Ascending aorta (tissue), 2 donors: Measurements from ENCODE around the gene NOS1AP. TPM values are rescaled to one million over a fixed set of nuclear protein-coding genes. Genes with fewer than 3 reads are reported as not detected.
"Not testable (repeated sequence)": the region's sequence is repeated elsewhere in the genome, so short reads cannot be mapped to it uniquely, and the experiment has no call there.

ENCODE experiments used
- DNase-seq, 2 donors: peaks; one replicate each; pipeline ENCODE4 v3.0.0-alpha.2; 2019; ENCODE audit warnings: low spot score in 2 of 2
- H3K27ac ChIP-seq, 2 donors: fragments of 200-600 bp; sonication (generic); one replicate each; pipeline ENCODE4 v1.5.1; 2016 to 2017; ENCODE audit warnings: mild to moderate bottlenecking in 1 of 2
- H3K27me3 ChIP-seq: fragments of 200-600 bp; sonication (generic); one replicate; pipeline ENCODE4 v1.5.1; 2017
- H3K36me3 ChIP-seq, 2 donors: fragments of 200-600 bp; sonication (generic); one replicate each; pipeline ENCODE4 v1.5.1; 2016
- H3K4me1 ChIP-seq, 2 donors: fragments of 200-600 bp; sonication (generic); one replicate each; pipeline ENCODE4 v1.5.1; 2016 to 2017; ENCODE audit warnings: mild to moderate bottlenecking in 1 of 2
- H3K4me3 ChIP-seq, 2 donors: fragments of 200-600 bp; sonication (generic); one replicate each; pipeline ENCODE4 v1.5.1; 2016 to 2017; ENCODE audit warnings: mild to moderate bottlenecking in 1 of 2
- H3K9me3 ChIP-seq, 2 donors: fragments of 200-600 bp; sonication (generic); one replicate each; pipeline ENCODE4 v1.5.1; 2016
- intact Hi-C: fragments of 100-400 bp; cut with DNase I; formaldehyde crosslinking; loops from one replicate; pipeline ENCODE4 v1.15.1; 2023
- total RNA-seq: library from RNA; depleted of rRNA; stranded (reverse); fragments of >200 nt; gene quantifications from one replicate; pipeline ENCODE4 v1.1.0, GENCODE V29; 2016
- TF ChIP-seq, protein P1 (sequence below), 3 experiments: fragments of 200-600 bp in 2 of 3; fragments of 450-650 bp in 1 of 3; sonication (generic) in 2 of 3; IDR thresholded peaks; one replicate each; pipeline ENCODE4 v1.5.1; 2016 to 2019; ENCODE audit warnings: antibody characterized with exemption in 3 of 3, mild to moderate bottlenecking in 1 of 3, moderate library complexity in 1 of 3

NOS1AP gene
- total RNA-seq, 1 donor from 2014 or later = 5.0 TPM

DNA sequence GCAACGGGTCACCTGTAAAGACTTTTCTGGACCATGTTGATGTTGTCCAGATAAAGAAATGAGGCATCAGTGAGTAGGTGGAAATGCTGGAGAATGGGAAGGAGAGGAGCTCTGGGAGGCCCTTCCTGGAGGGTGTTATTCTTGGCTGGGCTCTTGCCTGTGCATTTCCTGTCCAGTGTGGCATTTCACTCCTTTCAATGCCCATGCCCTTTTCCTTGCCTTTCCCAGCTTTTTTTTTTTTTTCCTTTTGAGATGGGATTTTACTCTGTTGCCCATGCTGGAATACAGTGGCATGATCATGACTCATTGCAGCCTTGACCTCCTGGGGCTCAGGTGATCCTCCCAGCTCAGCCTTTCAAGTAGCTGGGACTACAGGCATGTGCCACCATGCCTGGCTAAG lies 11.8 kb downstream of the NOS1AP start:
- Histone ChIP-seq H3K27me3 (no peaks in the 10 kb centered on the region), H3K36me3 (no peaks in the 10 kb centered on the region), H3K9me3 (no peaks in the 10 kb centered on the region), H3K27ac (peak overlapping the region; percentile 55 to 70), H3K4me1 (peaks cover 0 to 20% of the 10 kb centered on the region in 2 donors), H3K4me3 (no peak overlapping the region)
- TF ChIP-seq, protein P1, sequence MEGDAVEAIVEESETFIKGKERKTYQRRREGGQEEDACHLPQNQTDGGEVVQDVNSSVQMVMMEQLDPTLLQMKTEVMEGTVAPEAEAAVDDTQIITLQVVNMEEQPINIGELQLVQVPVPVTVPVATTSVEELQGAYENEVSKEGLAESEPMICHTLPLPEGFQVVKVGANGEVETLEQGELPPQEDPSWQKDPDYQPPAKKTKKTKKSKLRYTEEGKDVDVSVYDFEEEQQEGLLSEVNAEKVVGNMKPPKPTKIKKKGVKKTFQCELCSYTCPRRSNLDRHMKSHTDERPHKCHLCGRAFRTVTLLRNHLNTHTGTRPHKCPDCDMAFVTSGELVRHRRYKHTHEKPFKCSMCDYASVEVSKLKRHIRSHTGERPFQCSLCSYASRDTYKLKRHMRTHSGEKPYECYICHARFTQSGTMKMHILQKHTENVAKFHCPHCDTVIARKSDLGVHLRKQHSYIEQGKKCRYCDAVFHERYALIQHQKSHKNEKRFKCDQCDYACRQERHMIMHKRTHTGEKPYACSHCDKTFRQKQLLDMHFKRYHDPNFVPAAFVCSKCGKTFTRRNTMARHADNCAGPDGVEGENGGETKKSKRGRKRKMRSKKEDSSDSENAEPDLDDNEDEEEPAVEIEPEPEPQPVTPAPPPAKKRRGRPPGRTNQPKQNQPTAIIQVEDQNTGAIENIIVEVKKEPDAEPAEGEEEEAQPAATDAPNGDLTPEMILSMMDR (IDR thresholded peaks at IDR 0.05) = no peak
- intact Hi-C loops = no loop called here
- no peak for DNase-seq

DNA sequence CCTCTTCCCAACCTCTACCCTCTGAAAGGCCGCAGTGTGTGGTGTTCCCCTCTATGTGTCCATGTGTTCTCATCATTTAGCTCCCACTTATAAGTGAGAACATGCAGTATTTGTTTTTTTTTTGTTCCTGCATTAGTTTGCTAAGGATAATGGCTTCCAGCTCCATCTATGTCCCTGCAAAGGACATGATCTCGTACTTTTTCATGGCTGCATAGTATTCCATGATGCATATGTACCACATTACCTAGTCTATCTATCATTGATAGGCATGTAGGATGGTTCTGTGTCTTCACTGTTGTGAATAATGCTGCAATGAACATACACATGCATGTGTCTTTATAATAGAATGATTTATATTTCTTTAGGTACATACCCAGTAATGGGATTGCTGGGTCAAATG lies 12.6 kb downstream of the NOS1AP start:
- intact Hi-C loops, H3K4me3 ChIP-seq, H3K27me3 ChIP-seq, H3K9me3 ChIP-seq, DNase-seq, H3K36me3 ChIP-seq: not testable (repeated sequence)
- Histone ChIP-seq H3K4me1 (peaks cover 0 to 17% of the 10 kb centered on the region in 2 donors), H3K27ac (peak overlapping the region; percentile 55 to 70)

DNA sequence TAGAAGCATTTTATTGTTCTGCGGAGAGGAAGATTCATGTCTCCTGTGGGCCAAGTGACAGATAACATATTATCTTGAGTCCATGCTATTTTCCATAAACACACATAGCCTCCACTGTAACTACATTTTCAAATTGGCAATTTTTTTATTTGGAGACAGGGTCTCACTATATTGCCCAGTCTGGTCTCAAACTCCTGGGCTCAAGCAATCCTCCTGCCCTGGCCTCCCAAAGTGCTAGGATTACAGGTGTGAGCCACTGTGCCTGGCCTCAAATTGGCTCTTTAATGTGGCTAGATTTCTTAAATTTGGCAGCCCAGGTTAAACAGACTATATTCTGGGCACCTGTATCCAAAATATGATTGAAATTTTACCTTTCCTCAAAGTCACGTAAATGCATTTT lies 13.8 kb downstream of the NOS1AP start:
- no peaks in the 10 kb centered on the region for H3K9me3 ChIP-seq

DNA sequence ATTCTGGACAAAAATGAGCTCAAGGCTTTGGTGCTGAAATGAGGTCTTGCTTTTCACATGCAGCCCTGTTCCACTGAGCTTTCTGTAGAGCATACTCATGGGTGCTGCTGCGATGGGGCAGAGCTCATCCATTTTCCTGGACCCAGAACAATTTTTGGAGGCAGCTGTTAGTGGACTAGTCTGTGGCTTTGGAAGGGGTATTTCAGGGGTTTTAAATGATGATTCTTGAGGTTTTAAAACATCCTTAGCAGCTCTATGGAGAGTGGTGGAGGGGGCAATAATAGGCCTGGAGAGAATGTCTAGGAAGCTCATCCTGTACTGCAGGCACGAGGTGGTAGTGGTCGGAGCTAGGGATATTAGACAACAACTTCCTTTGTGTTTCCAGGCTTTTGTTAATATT lies 16.5 kb downstream of the NOS1AP start:
- TF ChIP-seq, protein P1 (IDR thresholded peaks at IDR 0.05) = no peak
- intact Hi-C loops = no loop called here

More for the DNA sequence above, 13.8 kb downstream of the NOS1AP start:
- TF ChIP-seq, protein P1 (IDR thresholded peaks at IDR 0.05) = no peak
- DNase-seq = no peak
- Histone ChIP-seq H3K27me3 (no peaks in the 10 kb centered on the region), H3K4me3 (no peak overlapping the region), H3K36me3 (no peaks in the 10 kb centered on the region), H3K4me1 (peaks cover 0 to 17% of the 10 kb centered on the region in 2 donors), H3K27ac (no peak overlapping the region)
- intact Hi-C loops = no loop called here

DNA sequence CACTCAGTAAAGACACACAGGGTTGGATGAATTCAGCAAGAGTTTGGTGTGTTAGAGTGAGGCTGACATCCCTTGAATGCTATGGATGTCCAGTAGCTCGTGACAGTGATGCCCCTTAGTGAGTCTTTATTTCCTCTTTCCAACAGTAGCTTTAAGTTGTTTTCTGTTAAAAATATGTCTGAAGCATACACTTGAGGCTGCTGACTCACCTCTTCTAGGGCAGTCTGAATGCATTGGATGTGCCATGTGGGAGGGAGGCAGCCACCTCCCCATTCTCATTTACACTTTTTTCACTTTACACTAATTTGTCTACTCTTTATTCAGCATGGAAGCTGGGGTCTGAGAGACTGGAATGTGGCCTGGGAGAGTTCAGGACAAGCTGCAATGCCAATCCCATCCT lies 17.6 kb downstream of the NOS1AP start:
- TF ChIP-seq, protein P1 (IDR thresholded peaks at IDR 0.05) = no peak
- H3K4me1 ChIP-seq = peaks cover 0 to 3% of the 10 kb centered on the region in 2 donors
- H3K27me3 ChIP-seq = no peaks in the 10 kb centered on the region
- DNase-seq = no peak
- H3K4me3 ChIP-seq = no peak overlapping the region
- intact Hi-C loops = no loop called here
- H3K27ac ChIP-seq = no peak overlapping the region
- H3K9me3 ChIP-seq = no peaks in the 10 kb centered on the region
- no peaks in the 10 kb centered on the region for H3K36me3 ChIP-seq

More for the DNA sequence above, 16.5 kb downstream of the NOS1AP start:
- H3K36me3 ChIP-seq = no peaks in the 10 kb centered on the region
- no peak for DNase-seq
- H3K4me1 ChIP-seq = peaks cover 2 to 9% of the 10 kb centered on the region in 2 donors
- H3K9me3 ChIP-seq = no peaks in the 10 kb centered on the region
- no peaks in the 10 kb centered on the region for H3K27me3 ChIP-seq
- no peak overlapping the region for H3K27ac ChIP-seq
- no peak overlapping the region for H3K4me3 ChIP-seq

DNA sequence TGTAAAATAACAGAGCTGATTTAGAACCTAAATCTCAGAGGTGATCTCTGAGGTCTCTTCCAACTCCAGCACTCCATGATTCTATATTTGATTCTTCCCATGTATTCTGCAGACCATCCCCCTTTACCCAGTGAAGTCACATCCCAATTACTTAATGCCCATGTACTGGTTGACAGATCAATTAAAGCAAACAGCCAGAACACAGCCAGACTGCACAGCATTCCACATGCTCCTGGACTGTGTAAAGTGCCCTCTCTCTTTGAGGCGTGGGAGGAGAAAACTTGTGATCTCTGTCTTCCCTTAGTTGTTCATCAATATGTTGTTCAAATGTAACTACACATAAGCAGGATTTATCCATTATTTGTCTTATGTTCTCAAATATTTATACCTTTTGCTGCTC lies 18.1 kb downstream of the NOS1AP start:
- peaks cover 0 to 3% of the 10 kb centered on the region in 2 donors for H3K4me1 ChIP-seq
- H3K4me3 ChIP-seq = no peak overlapping the region
- no peak for DNase-seq
- no peaks in the 10 kb centered on the region for H3K27me3 ChIP-seq
- H3K36me3 ChIP-seq = no peaks in the 10 kb centered on the region
- no peaks in the 10 kb centered on the region for H3K9me3 ChIP-seq
- H3K27ac ChIP-seq = no peak overlapping the region
- intact Hi-C loops = no loop called here
- TF ChIP-seq, protein P1 (IDR thresholded peaks at IDR 0.05) = no peak
